Psoas muscle (tissue), 8 donors: Measurements from ENCODE around the gene PTPN14. TPM values are rescaled to one million over a fixed set of nuclear protein-coding genes. Genes with fewer than 3 reads are reported as not detected.

Source experiments
- ATAC-seq, 4 donors: fragments of 200-7000 bp; cut with Tn5 transposase; one replicate each; pipeline ENCODE4 v1.9.1; 2020; ENCODE audit warnings: moderate library complexity in 3 of 4, mild to moderate bottlenecking in 2 of 4
- DNase-seq, 2 donors: peaks; one replicate each; pipeline ENCODE4 v3.0.0-alpha.2; 2020
- H3K27ac ChIP-seq: fragments of 200-600 bp; one replicate; pipeline ENCODE4 v1.8.0; 2022
- H3K27me3 ChIP-seq, 3 donors: fragments of 200-600 bp in 1 of 3; one replicate each; pipeline versions ENCODE4 v1.6.1 to v1.8.0; 2013 to 2022; ENCODE audit warnings: low read length in 2 of 3, mild to moderate bottlenecking in 2 of 3, moderate library complexity in 1 of 3; ENCODE audit not compliant: insufficient read depth in 3 of 3
- H3K36me3 ChIP-seq, 2 donors: fragments of 200-600 bp in 1 of 2; one replicate each; pipeline versions ENCODE4 v1.6.1 to v1.8.0; 2013 to 2022; ENCODE audit warnings: low read depth in 1 of 2, mild to moderate bottlenecking in 1 of 2, moderate library complexity in 1 of 2; ENCODE audit not compliant: insufficient read depth in 1 of 2
- H3K4me1 ChIP-seq: fragments of 200-600 bp; one replicate; pipeline ENCODE4 v1.8.0; 2022
- H3K4me3 ChIP-seq: fragments of 200-600 bp; one replicate; pipeline ENCODE4 v1.8.0; 2022; ENCODE audit warnings: mild to moderate bottlenecking
- H3K9me3 ChIP-seq: fragments of 200-600 bp; one replicate; pipeline ENCODE4 v1.8.0; 2022
- CTCF ChIP-seq: fragments of 200-600 bp; IDR thresholded peaks from one replicate; pipeline ENCODE4 v1.8.0; 2022; ENCODE audit warnings: antibody characterized with exemption
- WGBS, 3 donors: extraction: QIAGEN DNeasy Blood & Tissue Kit; methylation state at CpG; one replicate each; pipeline versions ENCODE4 v1.1.6 to v1.1.7; 2013; 5-methylcytosine and 5-hydroxymethylcytosine counted together
- intact Hi-C, 2 donors: fragments of 100-400 bp; cut with DNase I; formaldehyde crosslinking; loops; one replicate each; pipeline versions ENCODE4 v1.11.0 to v1.14.2; 2022
- polyA plus RNA-seq, 3 donors: library from polyadenylated mRNA; stranded (reverse); fragments of 200-250 nt; gene quantifications; one replicate each; pipeline ENCODE4 v1.2.3, GENCODE V29; 2013
- total RNA-seq, 4 donors: library from RNA; stranded (reverse); fragmentation: NEBNext Ultra II Directional in 2 of 4; extraction: Animal tissue kit (Norgen Biotek cat#: 25700) in 2 of 4; gene quantifications; one replicate each; pipeline versions ENCODE4 v1.2.1 to v1.2.4, GENCODE V29; 2021 to 2023
- donor health status: healthy with polysubstance abuse.
- donor health status: DM: no; HTN: no; CAD: no; lungs with moderate emphysema.
- donor health status: Bipolar disorder and iron deficiency.
- donor health status: healthy.
- donor health status: DM: yes; HTN: yes; CAD: no.
- donor health status: DM: no; HTN: no; CAD: no.
- donor health status: DM: no; HTN: no; CAD: no.
- donor health status: DM: yes; HTN: yes; CAD: no.

Gene PTPN14
- total and polyA plus RNA-seq, 7 donors, result 7.2 to 106 (median 50.8) TPM

- no peak for DNase-seq
- Histone ChIP-seq H3K9me3 (no peaks in the 10 kb centered on the region), H3K27ac (peak overlapping the region; percentile 71), H3K27me3 (no peaks in the 10 kb centered on the region), H3K36me3 (no peaks in the 10 kb centered on the region), H3K4me3 (no peak overlapping the region), H3K4me1 (peaks cover 61% of the 10 kb centered on the region)
- intact Hi-C loops, result loop anchor here in 1 of 2 donors (5.0 kb wide), 1 partner anchor 34 kb away; no protein-coding TSS in a partner anchor
- WGBS, 3 donors, result 87 to 91% (median 89%) methylated on average over 4 of the region's 4 CpGs
- no peak for TF ChIP-seq CTCF
- no peak for ATAC-seq
These were observed 47.8 kb downstream of the PTPN14 start for GRCh38 chr1:214503553-214503952.

- H3K4me1 ChIP-seq, result peaks cover 72% of the 10 kb centered on the region
- ATAC-seq (no peak), DNase-seq (no peak)
- no peak overlapping the region for H3K4me3 ChIP-seq
- H3K27me3 ChIP-seq, result no peaks in the 10 kb centered on the region
- H3K9me3 ChIP-seq, result no peaks in the 10 kb centered on the region
- H3K36me3 ChIP-seq, result no peaks in the 10 kb centered on the region
- intact Hi-C loops, result loop anchor here in 1 of 2 donors (5.0 kb wide), 1 partner anchor 37 kb away; no protein-coding TSS in a partner anchor
- TF ChIP-seq CTCF, result no peak
- H3K27ac ChIP-seq, result peak overlapping the region; percentile 60
- 50 to 66% (median 52%) methylated on average over 4 of the region's 4 CpGs for WGBS, 3 donors
These were observed 50.9 kb downstream of the PTPN14 start for GRCh38 chr1:214500340-214501055.

GRCh38 chr1:214499732-214500131 is 51.7 kb downstream of the PTPN14 start:
- ATAC-seq, result peak in 1 of 4 donors; percentile 46
- Histone ChIP-seq H3K4me1 (peaks cover 76% of the 10 kb centered on the region), H3K9me3 (no peaks in the 10 kb centered on the region)

GRCh38 chr1:214498021-214498420 is 53.4 kb downstream of the PTPN14 start:
- TF ChIP-seq CTCF, result no peak
- intact Hi-C loops, result loop anchor here in 1 of 2 donors (5.0 to 10.0 kb wide), 2 partner anchors 54 to 113 kb away; partner anchors contain the start of gene PTPN14
- 0 to 4% (median 0%) methylated on average over 1 of the region's 1 CpG for WGBS, 3 donors
- no peak for ATAC-seq
- no peaks in the 10 kb centered on the region for H3K36me3 ChIP-seq
- no peaks in the 10 kb centered on the region for H3K9me3 ChIP-seq
- no peaks in the 10 kb centered on the region for H3K27me3 ChIP-seq
- H3K4me3 ChIP-seq, result no peak overlapping the region
- peak overlapping the region; percentile 79 for H3K27ac ChIP-seq
- DNase-seq, result no peak
- H3K4me1 ChIP-seq, result peaks cover 75% of the 10 kb centered on the region

More at GRCh38 chr1:214499732-214500131, 51.7 kb downstream of the PTPN14 start:
- H3K36me3 ChIP-seq, result no peaks in the 10 kb centered on the region
- no peak for TF ChIP-seq CTCF
- H3K27ac ChIP-seq, result peak overlapping the region; percentile 60
- 52 to 83% (median 63%) methylated on average over 4 of the region's 4 CpGs for WGBS, 3 donors
- H3K4me3 ChIP-seq, result no peak overlapping the region
- no peaks in the 10 kb centered on the region for H3K27me3 ChIP-seq
- intact Hi-C loops, result loop anchor here in 1 of 2 donors (5.0 to 10.0 kb wide), 3 partner anchors 38 to 115 kb away; partner anchors contain the start of gene PTPN14
- no peak for DNase-seq
